CD4-positive, alpha-beta T cell treated with Interleukin-4 for 1 hour (primary cell): ENCODE measurements around the gene ZNF597.
"Not testable (repeated sequence)": the region's sequence is repeated elsewhere in the genome, so short reads cannot be mapped to it uniquely, and the experiment has no call there.

ENCODE experiments used
- DNase-seq, 2 donors: peaks; one replicate each; pipeline ENCODE4 v3.0.0-alpha.2; 2020 to 2022

Gene ZNF597

DNA sequence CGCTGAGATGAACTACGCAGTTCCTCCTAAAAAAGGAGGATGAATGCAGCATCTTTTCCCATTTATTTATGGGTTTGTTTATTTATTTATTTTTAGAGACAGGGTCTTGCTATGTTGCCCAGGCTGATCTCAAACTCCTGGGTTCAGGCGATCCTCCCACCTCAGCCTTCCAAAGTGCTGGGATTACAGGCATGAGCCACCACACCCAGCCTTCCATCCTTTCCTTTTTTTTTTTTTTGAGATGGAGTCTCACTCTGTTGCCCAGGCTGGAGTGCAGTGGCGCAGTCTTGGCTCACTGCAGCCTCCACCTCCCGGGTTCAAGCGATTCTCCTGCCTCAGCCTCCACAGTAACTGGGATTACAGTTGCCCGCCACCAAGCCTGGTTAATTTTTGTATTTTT lies 31.6 kb upstream of the ZNF597 start:
- DNase-seq, result not testable (repeated sequence)

DNA sequence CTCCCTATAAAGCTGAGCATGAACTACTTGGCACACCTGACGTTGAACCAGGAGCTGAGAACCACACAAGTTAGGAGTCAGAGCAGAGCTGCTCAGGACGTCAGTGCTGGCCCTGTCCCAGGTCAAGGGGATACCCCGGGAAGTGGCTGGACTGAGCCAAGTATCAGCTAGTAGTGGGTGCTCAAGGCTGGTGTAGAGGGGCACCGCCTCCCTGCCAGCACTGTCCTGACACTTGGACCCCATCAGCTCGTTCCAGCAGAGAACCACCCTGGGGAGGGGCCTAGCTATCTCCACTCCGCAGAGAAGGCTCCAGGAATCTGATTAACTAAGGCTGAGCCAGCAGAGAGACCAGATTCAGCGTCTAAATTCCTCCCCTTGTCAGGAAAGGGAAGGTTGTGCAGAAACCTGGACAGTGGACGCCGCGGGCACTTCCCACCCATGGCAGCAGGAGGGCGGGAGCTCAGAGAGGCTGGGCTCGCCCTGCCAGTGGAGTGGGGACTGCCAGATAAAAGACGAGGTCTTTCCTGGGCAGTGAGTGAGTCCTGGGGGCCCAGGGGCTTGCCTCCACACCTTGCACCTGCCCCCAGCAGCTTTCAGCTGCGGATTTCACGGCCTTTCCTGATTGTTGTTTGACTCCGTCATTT lies 31.0 kb upstream of the ZNF597 start:
- DNase-seq, result no peak

DNA sequence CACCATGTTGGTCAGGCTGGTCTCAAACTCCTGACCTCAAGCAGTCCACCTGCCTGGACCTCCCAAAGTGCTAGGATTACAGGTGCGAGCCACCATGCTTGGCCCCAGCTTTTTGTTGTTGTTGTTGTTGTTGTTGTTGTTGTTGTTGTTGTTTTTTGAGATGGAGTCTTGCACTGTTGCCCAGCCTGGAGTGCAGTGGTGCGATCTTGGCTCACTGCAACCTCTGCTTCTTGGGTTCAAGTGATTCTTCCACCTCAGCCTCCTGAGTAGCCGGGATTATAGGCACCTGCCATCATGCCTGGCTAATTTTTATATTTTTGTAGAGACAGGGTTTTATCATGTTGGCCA lies 30.3 kb upstream of the ZNF597 start:
- DNase-seq, result not testable (repeated sequence)

DNA sequence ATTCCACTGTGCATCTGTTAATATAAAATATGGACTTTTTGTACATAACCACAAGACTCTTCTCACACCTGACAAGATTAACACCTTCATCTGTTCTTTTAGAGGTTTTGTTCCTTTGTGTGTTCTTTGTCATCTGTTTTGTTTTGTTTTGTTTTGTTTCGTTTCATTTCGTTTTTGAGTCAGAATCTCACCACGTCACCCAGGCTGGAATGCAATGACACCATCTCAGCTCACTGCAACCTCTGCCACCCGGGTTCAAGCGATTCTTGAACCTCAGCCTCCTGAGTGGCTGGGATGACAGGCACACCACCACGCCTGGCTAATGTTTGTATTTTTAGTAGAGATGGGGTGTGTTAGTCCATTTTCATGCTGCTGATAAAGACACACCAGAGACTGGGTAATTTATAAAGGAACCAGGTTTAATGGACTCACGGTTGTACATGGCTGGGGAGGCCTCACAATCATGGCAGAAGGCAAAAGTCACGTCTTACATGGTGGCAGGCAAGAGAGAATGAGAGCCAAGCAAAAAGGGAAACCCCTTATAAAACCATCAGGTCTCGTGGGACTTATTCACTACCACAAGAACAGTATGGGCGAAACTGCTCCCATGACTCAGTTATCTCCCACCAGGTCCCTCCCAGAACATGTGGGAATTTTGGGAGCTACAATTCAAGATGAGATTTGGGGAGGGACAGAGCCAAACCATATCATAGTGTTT lies 29.7 kb upstream of the ZNF597 start:
- DNase-seq, result no peak

DNA sequence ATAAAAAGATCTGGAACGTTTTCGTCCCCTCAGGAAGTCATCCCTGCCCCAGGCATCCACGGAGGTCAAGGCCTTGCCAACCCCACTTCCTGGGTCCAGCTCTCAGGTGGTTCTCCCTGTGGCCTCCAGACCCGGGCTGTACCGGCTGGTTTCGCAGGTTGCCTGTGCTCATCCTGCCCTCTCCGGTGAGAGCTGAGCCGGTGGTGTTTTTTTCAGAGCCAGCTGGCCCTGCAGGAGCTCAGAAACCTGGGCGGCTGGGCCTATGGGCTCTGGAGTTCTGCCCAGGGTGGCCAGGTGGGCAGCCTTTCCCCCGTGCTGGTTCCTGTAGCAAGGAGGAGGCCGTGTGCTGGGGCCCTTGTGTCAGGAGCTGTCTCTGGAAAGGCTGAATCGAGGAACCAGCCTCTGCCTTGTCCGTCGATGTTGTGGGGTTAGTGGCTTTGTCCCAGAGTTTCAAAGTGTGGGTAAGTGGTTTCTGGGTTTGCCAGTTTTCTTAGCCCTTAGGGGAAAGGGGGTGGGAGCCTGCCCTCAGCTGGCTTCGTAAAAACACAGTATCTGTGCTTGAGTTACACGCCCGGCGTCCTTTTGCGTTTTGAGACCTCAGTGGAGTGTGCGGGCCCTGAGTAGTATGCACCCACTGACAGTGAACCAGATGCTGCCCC lies 28.3 kb upstream of the ZNF597 start:
- DNase-seq, result no peak

GRCh38 chr16:3470723-3471122 lies 27.4 kb upstream of the ZNF597 start:
- no peak for DNase-seq

GRCh38 chr16:3469736-3470135 lies 26.4 kb upstream of the ZNF597 start:
- no peak for DNase-seq

GRCh38 chr16:3468501-3468900 lies 25.2 kb upstream of the ZNF597 start:
- no peak for DNase-seq

GRCh38 chr16:3467921-3468320 lies 24.6 kb upstream of the ZNF597 start:
- DNase-seq, result no peak

- DNase-seq, result no peak
Measured at GRCh38 chr16:3467182-3467581, 23.9 kb upstream of the ZNF597 start.

GRCh38 chr16:3465911-3466584 lies 22.7 kb upstream of the ZNF597 start:
- no peak for DNase-seq

GRCh38 chr16:3465301-3465700 lies 22.0 kb upstream of the ZNF597 start:
- no peak for DNase-seq

DNA sequence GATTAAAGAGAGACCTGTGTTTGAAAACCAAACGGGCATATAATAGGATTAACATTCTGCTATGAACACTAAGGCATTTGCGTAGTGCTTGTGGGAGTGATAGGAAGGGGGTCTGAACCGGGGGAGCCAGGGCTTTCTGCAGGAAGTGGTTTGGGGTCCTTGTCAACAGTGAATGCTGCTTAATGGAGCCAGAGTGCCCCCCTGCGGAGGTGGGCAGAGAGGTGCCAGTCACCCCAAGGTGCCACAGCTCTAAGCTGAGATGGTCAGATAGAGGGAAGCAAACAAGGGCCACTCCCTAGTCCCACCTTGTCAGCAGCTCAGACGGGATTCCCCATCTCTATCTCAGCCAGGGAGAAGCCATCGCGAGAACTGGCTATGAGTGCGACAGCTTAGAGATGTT lies 17.8 kb upstream of the ZNF597 start:
- DNase-seq, result peak; percentile 51 to 57

GRCh38 chr16:3460585-3460984 lies 17.3 kb upstream of the ZNF597 start:
- no peak for DNase-seq

DNA sequence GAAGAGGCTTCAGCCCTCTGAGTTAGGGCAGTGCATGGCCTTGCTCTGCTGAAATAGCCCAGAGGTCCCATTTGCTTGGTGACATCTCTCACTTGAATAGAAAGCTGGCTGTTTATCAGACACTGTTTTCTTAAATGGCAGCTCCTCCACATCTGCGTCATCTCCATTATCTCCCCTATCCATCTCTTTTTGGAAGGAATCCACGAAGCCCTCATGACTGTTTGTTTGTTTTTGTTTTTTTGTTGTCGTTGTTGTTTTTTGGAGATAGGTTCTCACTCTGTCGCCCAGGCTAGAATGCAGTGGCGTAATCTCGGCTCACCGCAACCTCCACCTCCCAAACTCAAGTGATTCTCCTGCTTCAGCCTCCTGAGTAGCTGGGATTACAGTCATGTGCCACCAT lies 16.8 kb upstream of the ZNF597 start:
- no peak for DNase-seq

- peak in 1 of 2 donors; percentile 20 for DNase-seq
Measured at GRCh38 chr16:3459401-3460090, 16.2 kb upstream of the ZNF597 start.

- DNase-seq, result peak in 1 of 2 donors; percentile 22
Measured at GRCh38 chr16:3458852-3459361, 15.6 kb upstream of the ZNF597 start.

- no peak for DNase-seq
Measured at GRCh38 chr16:3458278-3458851, 15.1 kb upstream of the ZNF597 start.

- peak; percentile 89 to 90 for DNase-seq
Measured at GRCh38 chr16:3457434-3458252, 14.3 kb upstream of the ZNF597 start.

- DNase-seq, result no peak
Measured at GRCh38 chr16:3454631-3455147, 11.4 kb upstream of the ZNF597 start.

- no peak for DNase-seq
Measured at GRCh38 chr16:3454093-3454492, 10.8 kb upstream of the ZNF597 start.
